Lower leg skin (tissue), 4 donors: ENCODE results near the gene KRT83. TPM values are rescaled to one million over a fixed set of nuclear protein-coding genes. Genes with fewer than 3 reads are reported as not detected.
"Not testable (repeated sequence)": the region's sequence is repeated elsewhere in the genome, so short reads cannot be mapped to it uniquely, and the experiment has no call there.

ENCODE experiments used
- DNase-seq, 2 donors: peaks; one replicate each; pipeline ENCODE4 v3.0.0-alpha.2; 2019; ENCODE audit warnings: low spot score in 2 of 2
- H3K4me3 ChIP-seq: fragments of 200-600 bp; sonication (generic); 2 replicates; pipeline ENCODE4 v1.5.1; 2017; ENCODE audit warnings: mild to moderate bottlenecking, low read depth; ENCODE audit not compliant: poor library complexity, severe bottlenecking
- POLR2A ChIP-seq, 2 donors: fragments of 450-650 bp; IDR thresholded peaks; one replicate each; pipeline ENCODE4 v1.6.1; 2016 to 2017; ENCODE audit warnings: antibody characterized with exemption in 2 of 2, mild to moderate bottlenecking in 1 of 2, moderate library complexity in 1 of 2
- WGBS, 2 donors: methylation state at CpG; one replicate each; pipeline ENCODE4 v1.1.5; 2018; 5-methylcytosine and 5-hydroxymethylcytosine counted together
- intact Hi-C: fragments of 100-400 bp; cut with DNase I; formaldehyde crosslinking; loops from one replicate; pipeline ENCODE4 v1.15.0; 2023; ENCODE audit warnings: low total_unique reads
- total RNA-seq, 4 donors: library from RNA; depleted of rRNA; stranded (reverse); fragments of >200 nt; gene quantifications; one replicate each; pipeline ENCODE4 v1.1.0, GENCODE V29; 2016
- TF ChIP-seq, protein P1 (sequence below), 3 donors: fragments of 450-650 bp; IDR thresholded peaks; one replicate each; pipeline ENCODE4 v1.5.1; 2016; ENCODE audit warnings: antibody characterized with exemption in 3 of 3, mild to moderate bottlenecking in 3 of 3, moderate library complexity in 2 of 3

KRT83 gene
- total RNA-seq, 4 donors from 2014 or later: 2.1 to 34.7 TPM; not detected in 2

DNA sequence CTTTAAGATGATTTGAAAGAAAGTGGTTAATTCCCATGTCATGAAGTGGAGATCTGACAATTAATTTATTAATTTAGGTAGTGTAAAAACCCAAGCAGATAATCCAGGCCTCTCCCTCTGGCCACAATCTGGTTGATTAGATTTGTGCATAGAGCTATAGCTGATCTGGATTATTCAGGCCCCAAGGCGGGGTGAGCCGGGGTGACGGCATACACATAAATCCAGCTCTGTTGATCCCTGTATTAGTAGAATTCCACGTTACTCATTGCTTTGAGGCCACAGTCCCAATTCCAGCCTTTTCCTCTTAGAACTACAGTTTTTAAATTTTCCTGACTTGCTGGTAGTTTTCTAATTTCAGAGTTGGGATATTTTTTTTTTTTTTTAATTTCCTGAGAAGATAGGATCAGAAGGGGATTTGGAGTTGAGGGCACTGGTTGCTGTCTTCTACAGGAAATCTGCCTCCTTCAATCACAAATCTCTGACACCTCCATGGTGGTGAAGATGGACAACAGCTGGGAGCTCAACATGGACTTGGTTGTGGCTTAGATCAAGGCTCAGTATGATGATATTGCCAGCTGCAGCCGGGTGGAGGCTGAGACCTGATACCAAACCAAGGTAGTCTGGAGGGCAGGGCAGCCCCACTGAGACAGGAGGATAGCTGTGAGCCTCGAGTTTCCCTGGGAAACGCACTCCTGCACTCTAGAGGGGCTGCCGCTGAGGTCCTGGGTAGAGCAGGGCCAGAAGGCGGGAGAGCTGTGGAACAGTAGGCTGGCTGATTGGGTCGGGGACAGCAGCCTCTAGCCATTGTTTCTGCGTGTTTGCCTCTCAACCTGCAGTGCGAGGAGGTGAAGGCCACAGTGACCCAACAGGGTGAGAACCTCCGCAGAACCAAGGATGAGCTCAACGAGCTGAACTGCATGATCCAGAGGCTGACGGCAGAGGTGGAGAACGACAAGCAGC lies 26.6 kb upstream of the KRT83 start:
- intact Hi-C loops: no loop called here
- 74 to 80% methylated on average over 16 of the region's 16 CpGs for WGBS, 2 donors
- no peak overlapping the region for H3K4me3 ChIP-seq
- no peak for DNase-seq
- TF ChIP-seq, protein P1, sequence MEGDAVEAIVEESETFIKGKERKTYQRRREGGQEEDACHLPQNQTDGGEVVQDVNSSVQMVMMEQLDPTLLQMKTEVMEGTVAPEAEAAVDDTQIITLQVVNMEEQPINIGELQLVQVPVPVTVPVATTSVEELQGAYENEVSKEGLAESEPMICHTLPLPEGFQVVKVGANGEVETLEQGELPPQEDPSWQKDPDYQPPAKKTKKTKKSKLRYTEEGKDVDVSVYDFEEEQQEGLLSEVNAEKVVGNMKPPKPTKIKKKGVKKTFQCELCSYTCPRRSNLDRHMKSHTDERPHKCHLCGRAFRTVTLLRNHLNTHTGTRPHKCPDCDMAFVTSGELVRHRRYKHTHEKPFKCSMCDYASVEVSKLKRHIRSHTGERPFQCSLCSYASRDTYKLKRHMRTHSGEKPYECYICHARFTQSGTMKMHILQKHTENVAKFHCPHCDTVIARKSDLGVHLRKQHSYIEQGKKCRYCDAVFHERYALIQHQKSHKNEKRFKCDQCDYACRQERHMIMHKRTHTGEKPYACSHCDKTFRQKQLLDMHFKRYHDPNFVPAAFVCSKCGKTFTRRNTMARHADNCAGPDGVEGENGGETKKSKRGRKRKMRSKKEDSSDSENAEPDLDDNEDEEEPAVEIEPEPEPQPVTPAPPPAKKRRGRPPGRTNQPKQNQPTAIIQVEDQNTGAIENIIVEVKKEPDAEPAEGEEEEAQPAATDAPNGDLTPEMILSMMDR (IDR thresholded peaks at IDR 0.05): no peak
- no peak for TF ChIP-seq POLR2A (IDR thresholded peaks at IDR 0.05)

DNA sequence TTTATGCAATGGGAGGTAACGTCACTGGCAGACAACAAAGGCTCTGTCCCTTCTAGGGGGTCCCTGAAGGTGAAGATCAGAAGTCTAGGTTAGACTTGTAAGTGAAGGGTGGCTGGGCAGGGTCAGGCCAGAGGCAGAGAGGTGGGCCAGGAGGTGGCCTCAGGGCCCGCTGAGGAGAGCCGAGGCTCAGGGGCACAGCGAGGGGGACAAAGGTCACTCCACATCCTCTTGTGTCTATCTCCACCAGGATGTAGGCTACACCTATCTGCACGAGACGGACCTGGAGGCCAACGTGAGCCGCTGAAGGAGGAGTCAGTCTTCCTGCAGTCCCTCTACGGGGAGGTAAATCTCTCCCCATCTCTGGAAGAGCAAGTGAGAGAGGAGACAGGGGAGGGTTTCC lies 25.8 kb upstream of the KRT83 start:
- 78 to 80% methylated on average over 9 of the region's 9 CpGs for WGBS, 2 donors
- DNase-seq: no peak
- no peak for TF ChIP-seq POLR2A (IDR thresholded peaks at IDR 0.05)
- TF ChIP-seq, protein P1 (IDR thresholded peaks at IDR 0.05): no peak
- intact Hi-C loops: no loop called here
- H3K4me3 ChIP-seq: no peak overlapping the region

DNA sequence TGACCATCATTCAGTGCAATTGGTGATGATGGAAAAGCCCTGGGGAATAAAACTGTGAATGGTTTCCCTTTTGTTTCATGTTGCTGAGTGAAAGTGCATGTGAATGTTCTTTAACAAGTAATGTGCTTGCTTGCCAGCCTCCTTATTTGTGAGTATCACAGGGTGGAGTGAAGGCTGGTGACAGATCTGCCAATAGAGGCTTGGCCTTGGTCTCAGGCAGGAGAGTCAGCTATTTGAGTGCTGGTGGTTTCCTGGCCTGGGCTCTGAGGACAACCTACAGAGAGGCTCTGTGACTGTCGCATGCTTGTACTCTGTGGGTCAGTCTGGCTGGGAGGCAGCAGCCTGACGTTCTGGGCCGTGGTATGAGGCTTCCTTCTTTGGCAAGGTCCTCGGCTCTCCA lies 25.4 kb upstream of the KRT83 start:
- WGBS, 2 donors: 39 to 44% methylated on average over 4 of the region's 4 CpGs
- DNase-seq: peak in 1 of 2 donors; percentile 39
- intact Hi-C loops: no loop called here
- no peak overlapping the region for H3K4me3 ChIP-seq
- no peak for TF ChIP-seq POLR2A (IDR thresholded peaks at IDR 0.05)
- TF ChIP-seq, protein P1 (IDR thresholded peaks at IDR 0.05): no peak

DNA sequence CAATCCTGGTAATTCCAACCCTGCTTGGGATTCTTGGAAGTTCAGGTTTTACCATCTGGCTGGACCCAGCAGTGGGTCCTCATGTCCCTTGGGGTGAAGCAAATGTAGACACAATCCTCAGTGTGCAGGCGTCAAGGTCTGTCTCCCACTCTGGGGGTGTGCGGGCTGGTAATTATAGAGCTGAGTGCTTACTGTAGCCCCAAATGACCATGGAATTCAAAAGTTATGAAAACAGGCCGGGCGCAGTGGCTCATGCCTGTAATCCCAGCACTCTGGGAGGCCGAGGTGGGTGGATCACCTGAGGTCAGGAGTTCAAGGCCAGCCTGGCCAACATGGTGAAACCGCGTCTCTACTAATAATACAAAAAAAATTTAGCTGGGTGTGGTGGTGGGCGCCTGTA lies 23.8 kb upstream of the KRT83 start:
- intact Hi-C loops, H3K4me3 ChIP-seq, DNase-seq: not testable (repeated sequence)
- WGBS, 2 donors: 91 to 92% methylated on average over 8 of the region's 8 CpGs

DNA sequence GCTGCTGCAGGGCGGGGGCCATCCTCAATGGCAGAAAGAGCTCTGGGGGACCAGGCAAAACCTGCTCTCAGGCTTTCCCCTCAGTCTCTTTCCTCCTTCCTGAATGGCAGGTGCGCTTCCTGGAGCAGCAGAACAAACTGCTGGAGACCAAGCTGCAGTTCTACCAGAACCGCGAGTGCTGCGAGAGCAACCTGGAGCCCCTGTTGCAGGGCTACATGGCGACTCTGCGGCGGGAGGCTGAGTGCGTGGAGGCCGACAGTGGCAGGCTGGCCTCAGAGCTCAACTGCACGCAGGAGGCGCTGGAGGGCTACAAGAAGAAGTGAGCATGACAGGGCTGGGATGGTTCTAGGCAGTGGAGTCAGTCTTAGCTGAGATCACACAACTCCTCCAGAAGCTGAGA lies 22.9 kb upstream of the KRT83 start:
- 95 to 96% methylated on average over 12 of the region's 12 CpGs for WGBS, 2 donors
- no peak for DNase-seq
- no peak overlapping the region for H3K4me3 ChIP-seq
- intact Hi-C loops: no loop called here
- TF ChIP-seq POLR2A (IDR thresholded peaks at IDR 0.05): no peak
- TF ChIP-seq, protein P1 (IDR thresholded peaks at IDR 0.05): no peak

DNA sequence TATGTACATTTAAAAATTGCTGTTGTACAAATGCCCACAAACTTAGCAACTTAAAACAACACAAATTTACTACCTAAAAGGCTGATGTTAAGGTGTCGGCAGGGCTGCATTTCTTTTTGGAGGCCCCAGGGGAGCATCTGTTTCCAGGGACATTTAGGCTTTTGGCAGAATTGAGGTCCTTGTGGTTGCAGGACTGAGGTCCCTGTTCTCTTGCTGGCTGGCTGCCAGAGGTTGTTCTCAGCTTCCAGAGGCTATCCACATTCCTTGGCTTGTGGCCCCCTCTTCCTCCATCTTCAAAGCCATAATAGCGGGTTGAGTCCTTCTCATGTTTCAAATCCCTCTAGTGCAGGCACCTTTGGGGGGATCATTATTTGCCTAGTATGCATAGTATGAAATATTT lies 22.4 kb upstream of the KRT83 start:
- no peak overlapping the region for H3K4me3 ChIP-seq
- WGBS, 2 donors: 93% methylated on average over 2 of the region's 2 CpGs
- no peak for DNase-seq
- TF ChIP-seq POLR2A (IDR thresholded peaks at IDR 0.05): no peak
- TF ChIP-seq, protein P1 (IDR thresholded peaks at IDR 0.05): no peak
- intact Hi-C loops: no loop called here
